ENCODE results near the gene MBOAT2. TPM values are rescaled to one million over a fixed set of nuclear protein-coding genes. Genes with fewer than 3 reads are reported as not detected.
"Not testable (repeated sequence)": the region's sequence is repeated elsewhere in the genome, so short reads cannot be mapped to it uniquely, and the experiment has no call there.

MBOAT2 gene
- total RNA-seq, 2 donors from 2014 or later, result 5.2 to 5.8 TPM

GRCh38 chr2:8923183-8923582 lies 80.3 kb downstream of the MBOAT2 start:
- no peak for DNase-seq (ENCODE audit: low spot score)
- Histone ChIP-seq H3K27me3 (no peaks in the 10 kb centered on the region), H3K36me3 (no peaks in the 10 kb centered on the region), H3K27ac (no peak overlapping the region), H3K9me3 (no peaks in the 10 kb centered on the region), H3K4me1 (no peaks in the 10 kb centered on the region), H3K4me3 (no peak overlapping the region)
- TF ChIP-seq CTCF (IDR thresholded peaks at IDR 0.05), result no peak

- Histone ChIP-seq H3K4me3 (no peak overlapping the region), H3K27ac (no peak overlapping the region), H3K36me3 (no peaks in the 10 kb centered on the region), H3K9me3 (no peaks in the 10 kb centered on the region), H3K4me1 (no peaks in the 10 kb centered on the region), H3K27me3 (no peaks in the 10 kb centered on the region)
- DNase-seq (ENCODE audit: low spot score), result no peak
- TF ChIP-seq CTCF (IDR thresholded peaks at IDR 0.05), result no peak
Observed at GRCh38 chr2:8922431-8922830, 81.1 kb downstream of the MBOAT2 start.

- no peak for DNase-seq (ENCODE audit: low spot score)
Observed at GRCh38 chr2:8918412-8918811, 85.1 kb downstream of the MBOAT2 start.

GRCh38 chr2:8915941-8916340 lies 87.5 kb downstream of the MBOAT2 start:
- TF ChIP-seq CTCF (IDR thresholded peaks at IDR 0.05), result no peak
- H3K9me3 ChIP-seq, result peaks cover 0 to 7% of the 10 kb centered on the region in 2 donors
- no peaks in the 10 kb centered on the region for H3K36me3 ChIP-seq
- no peak overlapping the region for H3K27ac ChIP-seq
- H3K4me3 ChIP-seq, result no peak overlapping the region
- H3K4me1 ChIP-seq, result no peaks in the 10 kb centered on the region
- no peak for DNase-seq (ENCODE audit: low spot score)
- no peaks in the 10 kb centered on the region for H3K27me3 ChIP-seq

More at GRCh38 chr2:8918412-8918811, 85.1 kb downstream of the MBOAT2 start:
- H3K36me3 ChIP-seq, result no peaks in the 10 kb centered on the region
- H3K4me1 ChIP-seq, result no peaks in the 10 kb centered on the region
- TF ChIP-seq CTCF (IDR thresholded peaks at IDR 0.05), result no peak
- no peak overlapping the region for H3K4me3 ChIP-seq
- H3K27ac ChIP-seq, result no peak overlapping the region
- peaks cover 0 to 2% of the 10 kb centered on the region in 2 donors for H3K9me3 ChIP-seq
- no peaks in the 10 kb centered on the region for H3K27me3 ChIP-seq

- not testable (repeated sequence) for H3K27ac ChIP-seq; DNase-seq (ENCODE audit: low spot score); H3K36me3 ChIP-seq; H3K4me1 ChIP-seq; H3K27me3 ChIP-seq; H3K4me3 ChIP-seq
- peaks cover 0 to 15% of the 10 kb centered on the region in 2 donors for H3K9me3 ChIP-seq
Observed at GRCh38 chr2:8913767-8914166, 89.7 kb downstream of the MBOAT2 start.

GRCh38 chr2:8907764-8908288 lies 95.7 kb downstream of the MBOAT2 start:
- H3K27ac ChIP-seq, result no peak overlapping the region
- H3K9me3 ChIP-seq, result peaks cover 0 to 20% of the 10 kb centered on the region in 2 donors
- H3K4me1 ChIP-seq, result no peaks in the 10 kb centered on the region
- H3K27me3 ChIP-seq, result no peaks in the 10 kb centered on the region
- TF ChIP-seq CTCF (IDR thresholded peaks at IDR 0.05), result no peak
- H3K4me3 ChIP-seq, result no peak overlapping the region
- no peak for DNase-seq (ENCODE audit: low spot score)
- H3K36me3 ChIP-seq, result no peaks in the 10 kb centered on the region

- peaks cover 0 to 19% of the 10 kb centered on the region in 2 donors for H3K9me3 ChIP-seq
- not testable (repeated sequence) for H3K27me3 ChIP-seq; H3K27ac ChIP-seq; H3K4me1 ChIP-seq; H3K36me3 ChIP-seq; DNase-seq (ENCODE audit: low spot score); H3K4me3 ChIP-seq
Observed at GRCh38 chr2:8903924-8904323, 99.6 kb downstream of the MBOAT2 start.

- not testable (repeated sequence) for H3K4me3 ChIP-seq, H3K36me3 ChIP-seq
Observed at GRCh38 chr2:8902757-8903156, 100.7 kb downstream of the MBOAT2 start.

GRCh38 chr2:8897206-8897605 lies 106.3 kb downstream of the MBOAT2 start:
- H3K27ac ChIP-seq; H3K4me3 ChIP-seq; H3K27me3 ChIP-seq; H3K9me3 ChIP-seq; H3K4me1 ChIP-seq; DNase-seq (ENCODE audit: low spot score); H3K36me3 ChIP-seq: not testable (repeated sequence)

More at GRCh38 chr2:8902757-8903156, 100.7 kb downstream of the MBOAT2 start:
- not testable (repeated sequence) for H3K4me1 ChIP-seq; DNase-seq (ENCODE audit: low spot score); H3K27ac ChIP-seq; H3K27me3 ChIP-seq
- H3K9me3 ChIP-seq, result peaks cover 0 to 19% of the 10 kb centered on the region in 2 donors

- H3K36me3 ChIP-seq; H3K27me3 ChIP-seq; DNase-seq (ENCODE audit: low spot score); H3K4me1 ChIP-seq; H3K9me3 ChIP-seq; H3K4me3 ChIP-seq; H3K27ac ChIP-seq: not testable (repeated sequence)
Observed at GRCh38 chr2:8896671-8897070, 106.8 kb downstream of the MBOAT2 start.

Measured in right atrium auricular region (tissue), 2 donors.